Lower leg skin (tissue), 3 donors: Measurements from ENCODE around the gene EDC3.

Experiments
- CTCF ChIP-seq, 3 donors: fragments of 450-650 bp; IDR thresholded peaks; one replicate each; pipeline ENCODE4 v1.5.1; 2016; ENCODE audit warnings: antibody characterized with exemption in 3 of 3, mild to moderate bottlenecking in 3 of 3, moderate library complexity in 2 of 3
- POLR2A ChIP-seq, 2 donors: fragments of 450-650 bp; IDR thresholded peaks; one replicate each; pipeline ENCODE4 v1.6.1; 2016 to 2017; ENCODE audit warnings: antibody characterized with exemption in 2 of 2, mild to moderate bottlenecking in 1 of 2, moderate library complexity in 1 of 2

- TF ChIP-seq POLR2A (IDR thresholded peaks at IDR 0.05) (no peak), CTCF (IDR thresholded peaks at IDR 0.05) (no peak)
Measured at GRCh38 chr15:74636984-74637383, 58.8 kb downstream of the EDC3 start.
